Neural cell (in vitro differentiated cells): Measurements from ENCODE around the gene LIF.

Experiments
- CTCF ChIP-seq: fragments of 450-650 bp; IDR thresholded peaks from 2 replicates; pipeline ENCODE4 v1.5.1; 2014; ENCODE audit warnings: antibody characterized with exemption, mild to moderate bottlenecking, moderate library complexity; ENCODE audit not compliant: poor library complexity, severe bottlenecking
- EZH2 ChIP-seq: fragments of 200-600, 300-800 bp; shearing (Covaris generic), sonication (generic); IDR thresholded peaks from 2 replicates; pipeline ENCODE4 v1.6.1; 2014; ENCODE audit warnings: antibody characterized with exemption, low read length, borderline replicate concordance, mild to moderate bottlenecking; ENCODE audit not compliant: insufficient read depth, poor library complexity, severe bottlenecking
- RAD21 ChIP-seq: fragments of 450-650 bp; conservative IDR thresholded peaks from 2 replicates; pipeline ENCODE4 v1.6.1; 2014; ENCODE audit warnings: antibody characterized with exemption, mild to moderate bottlenecking, moderate library complexity
- TAF1 ChIP-seq: IDR thresholded peaks from 2 replicates; pipeline ENCODE4 v1.6.1; 2012; ENCODE audit warnings: low read depth

GRCh38 chr22:30263883-30264282, 17.3 kb upstream of the LIF start:
- TF ChIP-seq CTCF = no peak
- no peak for TF ChIP-seq RAD21
- TF ChIP-seq TAF1 = no peak
- TF ChIP-seq EZH2 = no peak
